GM19193 (cell line): ENCODE results near the gene LGR4.

Experiments
- POLR2A ChIP-seq: IDR thresholded peaks from 4 replicates; pipeline ENCODE4 v1.6.1; 2011; ENCODE audit not compliant: insufficient read depth, insufficient read length; ENCODE audit errors: extremely low read depth

Gene LGR4

GRCh38 chr11:27408246-27408800 lies 64.3 kb downstream of the LGR4 start:
- TF ChIP-seq POLR2A: no peak

GRCh38 chr11:27406498-27407354 lies 65.9 kb downstream of the LGR4 start:
- no peak for TF ChIP-seq POLR2A

- TF ChIP-seq POLR2A: no peak
Measured at GRCh38 chr11:27405134-27405533, 67.5 kb downstream of the LGR4 start.

- TF ChIP-seq POLR2A: no peak
Measured at GRCh38 chr11:27404427-27404826, 68.2 kb downstream of the LGR4 start.

GRCh38 chr11:27403195-27403594 lies 69.4 kb downstream of the LGR4 start:
- no peak for TF ChIP-seq POLR2A

- TF ChIP-seq POLR2A: no peak
Measured at GRCh38 chr11:27402450-27402849, 70.1 kb downstream of the LGR4 start.

- no peak for TF ChIP-seq POLR2A
Measured at GRCh38 chr11:27401833-27402316, 70.7 kb downstream of the LGR4 start.

GRCh38 chr11:27401280-27401832 lies 71.2 kb downstream of the LGR4 start:
- no peak for TF ChIP-seq POLR2A

GRCh38 chr11:27398400-27398770 lies 74.2 kb downstream of the LGR4 start:
- no peak for TF ChIP-seq POLR2A

GRCh38 chr11:27397624-27398399 lies 74.8 kb downstream of the LGR4 start:
- TF ChIP-seq POLR2A: no peak

- TF ChIP-seq POLR2A: no peak
Measured at GRCh38 chr11:27396259-27396839, 76.2 kb downstream of the LGR4 start.

- no peak for TF ChIP-seq POLR2A
Measured at GRCh38 chr11:27395556-27396258, 76.9 kb downstream of the LGR4 start.

GRCh38 chr11:27394781-27395228 lies 77.8 kb downstream of the LGR4 start:
- no peak for TF ChIP-seq POLR2A

- no peak for TF ChIP-seq POLR2A
Measured at GRCh38 chr11:27392278-27393114, 80.1 kb downstream of the LGR4 start.
